Skeletal muscle satellite cell (primary cell): ENCODE results near the gene DNAJC22.
"Not testable (repeated sequence)": the region's sequence is repeated elsewhere in the genome, so short reads cannot be mapped to it uniquely, and the experiment has no call there.

Experiments
- H3K27me3 ChIP-seq: 2 replicates; pipeline ENCODE4 v1.7.0; 2013; ENCODE audit warnings: low read length; ENCODE audit not compliant: control insufficient read depth, insufficient read depth
- H3K36me3 ChIP-seq: 2 replicates; pipeline ENCODE4 v1.7.0; 2013; ENCODE audit warnings: mild to moderate bottlenecking, control low read depth, low read length; ENCODE audit not compliant: insufficient read depth
- H3K4me1 ChIP-seq: 2 replicates; pipeline ENCODE4 v1.7.0; 2013; ENCODE audit warnings: low read length; ENCODE audit not compliant: control insufficient read depth, insufficient read depth
- H3K4me2 ChIP-seq: 2 replicates; pipeline ENCODE4 v1.7.0; 2013; ENCODE audit warnings: mild to moderate bottlenecking, low read length
- H3K4me3 ChIP-seq: 2 replicates; pipeline ENCODE4 v1.7.0; 2013; ENCODE audit warnings: low read length
- H3K9ac ChIP-seq: 2 replicates; pipeline ENCODE4 v1.7.0; 2013; ENCODE audit warnings: mild to moderate bottlenecking, low read depth, low read length, moderate library complexity
- H3K9me3 ChIP-seq: replicated peaks from 2 replicates; pipeline ENCODE4 v1.7.0; 2013; ENCODE audit warnings: mild to moderate bottlenecking, control low read depth, low read length

The DNAJC22 gene

DNA sequence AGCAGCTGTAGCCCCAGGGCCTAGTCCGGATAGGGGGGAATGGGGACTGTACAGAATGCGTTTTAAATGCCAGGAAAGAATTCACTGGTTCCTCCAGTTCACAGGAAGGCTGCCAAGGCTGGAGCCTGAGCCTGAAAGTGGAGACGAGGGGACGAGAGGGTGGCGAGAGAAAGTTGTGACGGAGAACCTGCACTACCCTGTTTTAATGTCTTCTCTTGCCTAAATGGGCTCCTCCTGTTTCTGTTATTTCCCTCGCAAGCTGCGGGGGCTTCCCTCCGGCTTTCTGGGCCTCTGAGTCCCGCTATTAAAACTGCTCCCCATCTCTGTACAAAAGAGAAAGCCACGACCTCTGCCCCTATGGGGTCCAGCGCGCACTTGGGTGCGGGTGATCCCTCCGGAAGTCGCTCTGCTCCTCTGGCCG lies 14.2 kb upstream of the DNAJC22 start:
- Histone ChIP-seq H3K36me3 (peaks cover 13% of the 10 kb centered on the region), H3K9me3 (no peaks in the 10 kb centered on the region), H3K9ac (no peak overlapping the region), H3K4me1 (peaks cover 13% of the 10 kb centered on the region), H3K27me3 (peaks cover 18% of the 10 kb centered on the region), H3K4me3 (no peak overlapping the region), H3K4me2 (no peak overlapping the region)

DNA sequence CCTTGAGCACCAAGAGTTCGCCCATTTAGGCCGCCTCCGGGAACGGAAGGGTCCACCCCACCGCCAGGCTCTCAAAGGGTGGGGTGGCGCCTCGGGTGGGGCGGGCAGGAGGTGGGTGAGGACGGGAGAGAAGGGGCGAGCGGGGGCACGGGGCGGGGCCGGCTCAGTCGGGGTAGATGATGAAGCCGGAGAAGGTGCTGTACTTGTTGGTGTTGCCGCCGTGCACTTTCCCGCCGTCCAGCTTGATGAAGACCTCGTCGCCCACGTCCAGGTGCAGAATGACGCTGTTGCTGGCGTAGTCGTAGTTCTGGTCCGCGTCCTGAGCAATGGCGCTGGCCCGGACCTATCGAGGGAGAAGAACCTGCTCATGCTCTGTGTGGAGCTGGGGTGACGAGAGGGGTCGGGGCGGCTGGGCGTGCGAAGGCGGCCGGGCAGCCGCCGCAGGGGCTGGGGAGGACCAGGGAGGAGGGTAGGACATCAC lies 13.8 kb upstream of the DNAJC22 start:
- Histone ChIP-seq H3K27me3 (peaks cover 18% of the 10 kb centered on the region), H3K9ac (no peak overlapping the region), H3K4me2 (no peak overlapping the region), H3K36me3 (peaks cover 12% of the 10 kb centered on the region), H3K4me1 (peaks cover 13% of the 10 kb centered on the region), H3K4me3 (no peak overlapping the region), H3K9me3 (no peaks in the 10 kb centered on the region)

DNA sequence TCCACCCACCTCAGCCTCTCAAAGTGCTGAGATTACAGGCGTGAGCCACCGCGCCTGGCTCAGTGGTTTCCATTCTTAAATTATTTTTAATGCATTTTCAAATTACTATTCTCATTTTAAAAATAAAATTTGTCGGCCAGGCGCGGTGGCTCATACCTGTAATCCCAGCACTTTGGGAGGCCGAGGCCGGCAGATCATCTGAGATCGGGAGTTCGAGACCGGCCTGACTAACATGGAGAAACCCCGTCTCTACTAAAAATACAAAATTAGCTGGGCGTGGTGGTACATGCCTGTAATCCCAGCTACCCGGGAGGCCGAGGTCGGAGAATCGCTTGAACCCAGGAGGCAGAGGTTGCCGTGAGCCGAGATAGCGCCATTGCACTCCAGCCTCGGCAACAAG lies 12.9 kb upstream of the DNAJC22 start:
- H3K4me3 ChIP-seq, H3K9me3 ChIP-seq, H3K4me2 ChIP-seq, H3K9ac ChIP-seq: not testable (repeated sequence)
- Histone ChIP-seq H3K27me3 (peaks cover 24% of the 10 kb centered on the region), H3K4me1 (peaks cover 13% of the 10 kb centered on the region), H3K36me3 (peaks cover 12% of the 10 kb centered on the region)

DNA sequence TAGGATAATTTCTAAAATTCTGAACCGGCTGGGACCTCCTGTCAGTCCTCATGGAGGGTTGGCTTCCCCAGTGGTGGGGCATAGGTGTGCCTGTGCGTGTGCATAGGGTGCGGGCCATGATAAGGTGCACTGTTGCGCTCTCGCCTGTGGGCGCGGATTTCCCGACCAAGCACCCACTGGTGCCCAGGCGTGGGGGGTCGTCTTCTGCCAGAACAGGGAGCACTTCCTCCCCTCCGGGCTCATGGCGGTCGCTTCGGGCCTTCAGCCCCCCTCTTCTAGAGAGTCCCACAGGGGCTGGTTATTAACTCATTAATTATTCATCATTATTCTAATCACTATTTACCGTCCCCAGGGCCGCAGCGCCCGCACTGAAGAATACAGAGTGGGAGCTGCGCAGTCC lies 12.5 kb upstream of the DNAJC22 start:
- Histone ChIP-seq H3K36me3 (peaks cover 10% of the 10 kb centered on the region), H3K4me1 (peaks cover 13% of the 10 kb centered on the region), H3K9ac (no peak overlapping the region), H3K27me3 (peaks cover 24% of the 10 kb centered on the region), H3K4me2 (no peak overlapping the region), H3K4me3 (no peak overlapping the region), H3K9me3 (no peaks in the 10 kb centered on the region)

DNA sequence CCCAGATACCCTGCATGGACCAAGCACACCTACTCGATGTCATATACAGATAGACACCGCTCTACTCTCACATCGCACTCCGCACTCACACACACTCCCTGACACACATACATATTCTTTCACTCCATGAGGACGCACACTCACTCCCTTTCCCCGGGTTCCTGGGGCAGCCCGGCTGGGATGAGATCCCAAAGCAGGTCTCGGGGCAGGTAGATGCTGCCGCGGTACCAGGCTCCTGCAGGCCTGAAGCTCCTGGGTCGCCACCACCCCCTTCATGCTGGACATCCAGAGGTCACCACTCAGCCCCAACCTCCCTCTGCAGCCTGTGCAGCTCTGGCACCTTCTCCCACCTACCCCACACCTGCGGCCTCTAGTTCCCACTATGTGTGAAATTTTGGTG lies 12.0 kb upstream of the DNAJC22 start:
- Histone ChIP-seq H3K27me3 (peaks cover 24% of the 10 kb centered on the region), H3K4me3 (no peak overlapping the region), H3K36me3 (peaks cover 8% of the 10 kb centered on the region), H3K4me2 (no peak overlapping the region), H3K9me3 (no peaks in the 10 kb centered on the region), H3K9ac (no peak overlapping the region), H3K4me1 (peaks cover 13% of the 10 kb centered on the region)

DNA sequence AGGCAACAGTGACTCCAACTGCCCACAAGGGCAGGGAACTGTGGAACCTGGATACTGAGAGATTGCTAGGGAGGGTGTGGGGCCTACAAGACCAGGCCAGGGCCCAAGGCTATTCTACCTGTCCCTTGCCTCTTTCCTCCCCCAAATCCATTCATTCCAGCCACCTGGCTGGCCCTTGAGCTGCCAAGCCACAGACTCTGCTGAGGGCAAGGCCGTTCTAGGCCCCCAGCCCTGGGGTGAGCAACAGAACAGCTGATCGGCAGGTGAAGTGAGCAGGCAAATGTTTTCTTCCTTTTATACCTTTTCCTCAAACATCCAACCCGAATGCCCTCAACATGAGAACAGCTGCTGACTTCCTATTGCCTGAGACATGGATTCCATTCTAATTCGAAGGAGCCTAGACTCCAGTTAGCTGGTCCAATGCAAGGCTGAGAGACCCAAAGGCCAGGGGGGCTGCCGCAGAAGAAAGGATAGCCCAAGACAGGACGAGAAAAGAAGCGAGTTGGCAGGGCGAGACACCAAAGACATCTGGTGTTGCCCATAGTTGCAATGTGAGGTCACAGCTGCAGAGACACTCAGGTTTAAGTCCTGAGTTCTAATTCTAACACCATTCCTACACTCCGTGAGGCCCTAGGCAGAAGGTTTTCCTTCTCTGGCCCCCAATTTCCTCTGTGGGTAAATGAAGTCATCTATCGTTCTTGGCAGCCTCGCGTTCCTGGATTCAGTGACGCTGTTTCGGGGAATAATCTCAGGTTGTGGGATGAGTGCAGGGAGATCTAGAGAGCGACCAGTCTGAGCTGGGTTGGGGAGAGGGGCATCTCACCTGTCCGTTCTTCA lies 11.4 kb upstream of the DNAJC22 start:
- H3K4me1 ChIP-seq = peaks cover 13% of the 10 kb centered on the region
- H3K9me3 ChIP-seq = no peaks in the 10 kb centered on the region
- H3K27me3 ChIP-seq = peaks cover 29% of the 10 kb centered on the region
- no peak overlapping the region for H3K4me3 ChIP-seq
- H3K9ac ChIP-seq = no peak overlapping the region
- H3K4me2 ChIP-seq = no peak overlapping the region
- H3K36me3 ChIP-seq = peaks cover 8% of the 10 kb centered on the region

DNA sequence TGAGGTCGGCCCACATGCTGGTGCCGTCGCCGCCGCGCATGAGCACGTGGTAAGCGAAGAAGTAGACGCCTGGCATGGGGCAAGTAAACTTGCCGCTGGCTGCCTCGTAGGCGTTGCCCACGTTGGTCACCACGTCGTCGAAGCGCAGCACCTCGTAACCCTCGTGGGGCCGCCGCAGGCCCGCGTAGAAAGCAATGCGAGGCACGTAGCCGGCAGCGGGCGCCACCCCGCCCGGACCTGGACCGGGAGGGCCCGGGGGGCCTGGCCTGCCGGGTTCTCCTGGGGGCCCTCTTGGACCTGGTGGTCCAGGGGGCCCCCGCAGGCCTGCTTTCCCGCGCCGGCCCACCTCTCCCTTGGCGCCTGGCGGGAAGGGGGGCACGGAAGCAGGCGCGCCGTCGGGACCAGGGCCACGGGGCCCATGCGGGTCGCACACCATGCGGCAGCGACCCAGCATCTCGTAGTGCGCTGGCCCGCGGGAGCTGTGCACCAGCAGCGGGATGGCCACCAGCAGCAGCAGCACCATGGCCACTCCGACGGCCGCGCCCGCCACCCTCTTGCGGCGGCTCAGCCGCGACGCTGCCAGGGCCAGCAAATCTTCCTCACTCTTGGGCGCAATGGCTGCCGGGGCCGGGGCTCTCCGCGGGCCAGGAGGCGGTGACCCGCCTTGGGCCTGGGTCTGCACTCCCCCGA lies 10.6 kb upstream of the DNAJC22 start:
- H3K9me3 ChIP-seq = no peaks in the 10 kb centered on the region
- peaks cover under 1% of the 10 kb centered on the region for H3K36me3 ChIP-seq
- peak overlapping the region; percentile 72 for H3K4me3 ChIP-seq
- H3K4me1 ChIP-seq = peaks cover 10% of the 10 kb centered on the region
- H3K27me3 ChIP-seq = peaks cover 35% of the 10 kb centered on the region
- peak overlapping the region; percentile 90 for H3K4me2 ChIP-seq
- no peak overlapping the region for H3K9ac ChIP-seq

DNA sequence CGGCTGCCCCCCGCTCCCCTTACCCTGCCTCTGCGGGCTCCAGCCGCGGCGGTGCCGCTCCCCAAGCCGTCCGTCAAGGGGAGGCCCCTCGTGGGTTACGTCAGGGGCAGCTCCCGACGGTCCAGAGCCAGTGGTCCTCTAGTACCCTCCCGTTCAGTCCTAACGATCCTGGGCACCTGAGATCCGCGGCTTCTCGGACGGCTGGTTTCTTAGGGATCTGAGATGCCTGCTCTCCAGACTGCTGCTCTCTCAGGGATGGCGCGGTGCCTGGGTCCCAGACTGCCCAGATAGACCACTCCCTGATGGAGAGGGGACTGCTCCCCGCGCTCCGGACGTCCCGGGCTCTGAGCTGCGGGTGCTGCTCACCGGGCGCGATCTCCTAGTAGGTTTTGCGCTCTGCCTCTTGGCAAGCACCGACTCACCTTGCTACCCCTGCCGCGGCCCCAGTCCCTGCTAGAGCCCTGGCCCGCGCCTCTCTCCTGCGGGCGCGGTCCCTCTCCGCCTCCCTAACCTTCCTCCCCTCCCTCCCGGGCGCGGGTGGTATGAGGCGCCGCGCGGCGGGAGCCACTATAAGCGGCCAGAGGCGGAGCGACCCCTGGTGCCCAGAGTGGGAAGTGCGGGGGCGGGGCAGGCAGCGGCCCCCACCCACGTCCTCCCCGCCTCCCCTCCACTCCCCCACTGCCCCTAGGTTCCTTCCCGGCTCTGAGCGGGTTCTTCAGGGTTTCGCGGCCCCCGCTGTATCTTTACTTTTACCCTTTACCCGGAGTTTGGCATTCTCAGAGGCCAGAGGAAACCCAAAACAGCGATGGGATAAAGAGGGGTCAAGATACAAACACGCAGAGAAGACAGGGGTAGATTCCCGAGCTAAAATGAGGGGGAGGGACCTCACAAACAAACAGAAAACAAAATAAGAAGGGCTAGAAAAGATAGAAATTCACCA lies 9.8 kb upstream of the DNAJC22 start, which contains the start of gene C1QL4:
TSS of gene C1QL4 (minus strand) at position 544 of the 940 bp plus-strand sequence. CDS start 711 bp downstream, outside the sequence.
- Histone ChIP-seq H3K9ac (peak within 1 kb of the TSS; percentile 53), H3K27me3 (peaks cover 39% of the 10 kb centered on the region), H3K36me3 (no peaks in the 10 kb centered on the region), H3K4me3 (peak within 1 kb of the TSS; percentile 72), H3K4me1 (peaks cover 6% of the 10 kb centered on the region), H3K4me2 (peak within 1 kb of the TSS; percentile 90), H3K9me3 (no peaks in the 10 kb centered on the region)

DNA sequence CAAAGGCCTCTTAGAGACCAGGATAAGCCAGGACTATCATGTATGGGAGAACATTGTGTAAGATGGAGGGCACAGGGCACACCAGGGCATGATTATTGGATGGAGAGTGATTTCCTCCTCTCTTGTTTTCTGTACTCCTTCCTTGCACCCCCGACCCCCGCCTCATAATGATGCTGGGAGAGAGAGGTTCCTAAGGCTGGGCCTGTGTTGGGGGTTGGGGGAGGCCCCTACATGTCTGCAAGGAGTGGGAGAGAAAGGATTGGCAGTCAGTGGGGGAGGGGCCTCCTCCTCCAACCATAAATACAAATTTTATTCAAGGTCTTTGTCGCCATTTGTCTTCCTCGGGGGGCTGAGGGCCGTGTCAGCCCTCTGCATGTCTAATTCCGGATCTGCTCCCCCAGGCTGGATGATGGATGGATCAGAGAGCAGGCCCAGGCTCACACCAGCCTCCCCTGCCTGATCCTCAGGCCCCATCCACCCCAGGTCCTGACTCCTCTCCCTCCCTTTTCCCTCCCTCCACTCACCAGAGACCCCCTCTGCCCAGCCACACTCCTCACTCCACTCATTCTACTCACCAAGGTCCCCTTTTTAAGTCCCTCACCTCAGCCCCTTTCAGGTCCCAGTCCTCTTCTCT lies 7.7 kb upstream of the DNAJC22 start:
- Histone ChIP-seq H3K4me2 (no peak overlapping the region), H3K9ac (no peak overlapping the region), H3K4me3 (no peak overlapping the region), H3K36me3 (no peaks in the 10 kb centered on the region), H3K27me3 (peaks cover 44% of the 10 kb centered on the region), H3K9me3 (no peaks in the 10 kb centered on the region), H3K4me1 (peaks cover 21% of the 10 kb centered on the region)

DNA sequence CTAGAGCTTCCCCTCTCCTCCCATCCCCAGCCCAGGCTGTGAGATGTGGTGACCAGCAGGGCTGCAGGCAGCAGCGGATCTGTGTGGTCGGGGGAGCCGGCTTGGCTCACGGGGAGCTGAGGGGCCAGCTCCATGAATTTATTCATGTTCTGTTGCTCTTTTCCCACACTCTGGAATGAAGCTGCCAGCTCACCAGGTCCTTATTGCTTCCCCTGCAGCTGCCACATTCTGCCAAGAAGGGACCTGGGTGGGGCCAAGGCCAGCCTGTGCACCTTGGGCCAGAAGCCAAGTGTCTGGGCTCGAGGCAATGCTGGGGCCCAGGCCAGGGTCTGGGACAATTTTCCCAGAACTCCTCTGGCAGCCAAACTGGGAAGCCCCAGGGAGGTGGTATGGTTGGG lies 7.2 kb upstream of the DNAJC22 start:
- Histone ChIP-seq H3K9me3 (no peaks in the 10 kb centered on the region), H3K4me1 (peaks cover 21% of the 10 kb centered on the region), H3K27me3 (peaks cover 47% of the 10 kb centered on the region)

More for the DNA sequence above, 7.2 kb upstream of the DNAJC22 start:
- Histone ChIP-seq H3K9ac (no peak overlapping the region), H3K36me3 (no peaks in the 10 kb centered on the region), H3K4me3 (no peak overlapping the region), H3K4me2 (no peak overlapping the region)
